GM12872 (cell line): ENCODE results near the gene KLHDC10.

Source experiments
- CTCF ChIP-seq: IDR thresholded peaks from 3 replicates; pipeline ENCODE4 v1.5.1; 2011; ENCODE audit warnings: low read depth, mild to moderate bottlenecking, low read length, moderate library complexity; ENCODE audit not compliant: insufficient read depth

The KLHDC10 gene

GRCh38 chr7:130136579-130137167 lies 66.3 kb downstream of the KLHDC10 start:
- TF ChIP-seq CTCF: no peak

- TF ChIP-seq CTCF: no peak
These were observed 66.9 kb downstream of the KLHDC10 start for GRCh38 chr7:130137207-130137606.

GRCh38 chr7:130139193-130139960 lies 69.0 kb downstream of the KLHDC10 start:
- TF ChIP-seq CTCF: no peak

- no peak for TF ChIP-seq CTCF
These were observed 70.3 kb downstream of the KLHDC10 start for GRCh38 chr7:130140551-130141160.

GRCh38 chr7:130141161-130141883 lies 71.0 kb downstream of the KLHDC10 start:
- TF ChIP-seq CTCF: no peak

- TF ChIP-seq CTCF: no peak
These were observed 71.7 kb downstream of the KLHDC10 start for GRCh38 chr7:130141884-130142653.
